HL-60 (cell line): ENCODE results near the gene HMCN2.

Experiments
- DNase-seq, 2 experiments: peaks; one replicate each; pipeline ENCODE4 v3.0.0-alpha.2; 2010 to 2020; ENCODE audit warnings: low read depth in 1 of 2, low spot score in 1 of 2
- H3K27ac ChIP-seq: fragments of 250-450 bp; sonication (Bioruptor Pico); replicated peaks from 2 replicates; pipeline ENCODE4 v1.5.1; 2020; ENCODE audit warnings: mild to moderate bottlenecking, moderate library complexity
- H3K27me3 ChIP-seq: fragments of 250-450 bp; sonication (Bioruptor Pico); 2 replicates; pipeline ENCODE4 v1.5.1; 2021; ENCODE audit warnings: mild to moderate bottlenecking, moderate library complexity; ENCODE audit not compliant: insufficient read depth, poor library complexity, severe bottlenecking
- H3K4me3 ChIP-seq: replicated peaks from 2 replicates; pipeline ENCODE4 v1.5.1; 2011; ENCODE audit warnings: mild to moderate bottlenecking, control low read depth, low read length; ENCODE audit not compliant: insufficient read depth
- CTCF ChIP-seq: IDR thresholded peaks from one replicate; pipeline ENCODE4 v1.5.1; 2011; ENCODE audit warnings: low read length, control low read depth, inconsistent platforms; ENCODE audit not compliant: insufficient read depth
- GABPA ChIP-seq: IDR thresholded peaks from 2 replicates; pipeline ENCODE4 v1.6.1; 2012; ENCODE audit warnings: low read depth
- POLR2AphosphoS5 ChIP-seq: IDR thresholded peaks from 2 replicates; pipeline ENCODE4 v1.6.1; 2012; ENCODE audit warnings: low read depth
- REST ChIP-seq: IDR thresholded peaks from 2 replicates; pipeline ENCODE4 v1.6.1; 2012; ENCODE audit warnings: low read depth; ENCODE audit not compliant: insufficient replicate concordance
- SPI1 ChIP-seq: IDR thresholded peaks from 2 replicates; pipeline ENCODE4 v1.6.1; 2012; ENCODE audit warnings: low read depth, mild to moderate bottlenecking, borderline replicate concordance

The HMCN2 gene

GRCh38 chr9:130225586-130225985, 40.0 kb upstream of the HMCN2 start:
- no peaks in the 10 kb centered on the region for H3K27me3 ChIP-seq
- no peak overlapping the region for H3K4me3 ChIP-seq
- no peak overlapping the region for H3K27ac ChIP-seq
- DNase-seq = no peak
- TF ChIP-seq SPI1 (no peak), POLR2AphosphoS5 (no peak), REST (no peak), GABPA (no peak), CTCF (no peak)

- TF ChIP-seq GABPA (no peak), POLR2AphosphoS5 (no peak), REST (no peak), CTCF (no peak), SPI1 (no peak)
- DNase-seq = no peak
- no peak overlapping the region for H3K4me3 ChIP-seq
- no peak overlapping the region for H3K27ac ChIP-seq
- H3K27me3 ChIP-seq = no peaks in the 10 kb centered on the region
Measured at GRCh38 chr9:130226112-130226511, 39.4 kb upstream of the HMCN2 start.

GRCh38 chr9:130227833-130228232, 37.7 kb upstream of the HMCN2 start:
- TF ChIP-seq POLR2AphosphoS5 (no peak), GABPA (no peak), CTCF (no peak), REST (no peak), SPI1 (no peak)
- no peaks in the 10 kb centered on the region for H3K27me3 ChIP-seq
- H3K27ac ChIP-seq = no peak overlapping the region
- DNase-seq = no peak
- H3K4me3 ChIP-seq = no peak overlapping the region
